ENCODE measurements around the gene ATXN1. TPM values are rescaled to one million over a fixed set of nuclear protein-coding genes. Genes with fewer than 3 reads are reported as not detected.

ATXN1 gene
- total RNA-seq, 4 donors from 2014 or later, result 21.0 to 102 (median 51.1) TPM

DNA sequence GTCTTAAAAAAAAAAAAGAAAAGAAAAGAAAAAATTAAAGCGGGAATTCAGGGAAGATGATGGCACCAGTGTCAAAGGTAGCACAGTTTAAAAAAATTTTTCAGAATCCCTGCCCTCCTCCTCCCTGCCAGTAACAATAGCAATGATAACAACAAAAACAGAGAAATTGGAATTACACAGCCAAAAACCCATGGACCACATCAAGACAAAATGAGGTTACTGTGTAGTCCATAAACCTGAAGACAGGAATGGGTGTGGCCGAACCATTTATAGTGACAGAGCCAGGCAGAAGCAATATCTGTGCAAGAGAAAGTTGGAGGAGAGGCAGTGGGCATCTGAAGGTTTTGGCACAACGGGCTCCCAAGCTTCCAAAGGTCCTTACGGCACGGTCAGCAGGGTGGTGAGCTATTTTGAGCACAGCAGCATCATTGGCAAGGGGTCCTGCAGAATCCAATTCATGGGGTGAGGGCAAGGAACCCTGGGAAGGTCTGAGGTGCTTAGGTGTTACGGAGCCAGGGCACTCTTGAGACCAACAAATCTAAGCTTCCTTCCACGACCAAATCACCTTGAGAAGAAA, 320.5 kb downstream of the ATXN1 start:
- no peak for DNase-seq
- Histone ChIP-seq H3K36me3 (no peaks in the 10 kb centered on the region), H3K27me3 (no peaks in the 10 kb centered on the region), H3K9me3 (no peaks in the 10 kb centered on the region), H3K4me1 (peaks cover 0 to 4% of the 10 kb centered on the region in 2 donors), H3K4me3 (no peak overlapping the region), H3K27ac (no peak overlapping the region)
- TF ChIP-seq, protein P1, sequence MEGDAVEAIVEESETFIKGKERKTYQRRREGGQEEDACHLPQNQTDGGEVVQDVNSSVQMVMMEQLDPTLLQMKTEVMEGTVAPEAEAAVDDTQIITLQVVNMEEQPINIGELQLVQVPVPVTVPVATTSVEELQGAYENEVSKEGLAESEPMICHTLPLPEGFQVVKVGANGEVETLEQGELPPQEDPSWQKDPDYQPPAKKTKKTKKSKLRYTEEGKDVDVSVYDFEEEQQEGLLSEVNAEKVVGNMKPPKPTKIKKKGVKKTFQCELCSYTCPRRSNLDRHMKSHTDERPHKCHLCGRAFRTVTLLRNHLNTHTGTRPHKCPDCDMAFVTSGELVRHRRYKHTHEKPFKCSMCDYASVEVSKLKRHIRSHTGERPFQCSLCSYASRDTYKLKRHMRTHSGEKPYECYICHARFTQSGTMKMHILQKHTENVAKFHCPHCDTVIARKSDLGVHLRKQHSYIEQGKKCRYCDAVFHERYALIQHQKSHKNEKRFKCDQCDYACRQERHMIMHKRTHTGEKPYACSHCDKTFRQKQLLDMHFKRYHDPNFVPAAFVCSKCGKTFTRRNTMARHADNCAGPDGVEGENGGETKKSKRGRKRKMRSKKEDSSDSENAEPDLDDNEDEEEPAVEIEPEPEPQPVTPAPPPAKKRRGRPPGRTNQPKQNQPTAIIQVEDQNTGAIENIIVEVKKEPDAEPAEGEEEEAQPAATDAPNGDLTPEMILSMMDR (IDR thresholded peaks at IDR 0.05), result no peak
- no peak for TF ChIP-seq POLR2A (IDR thresholded peaks at IDR 0.05)
- intact Hi-C loops (cut with DNase I; ENCODE audit: low total_unique reads), result no loop called here

DNA sequence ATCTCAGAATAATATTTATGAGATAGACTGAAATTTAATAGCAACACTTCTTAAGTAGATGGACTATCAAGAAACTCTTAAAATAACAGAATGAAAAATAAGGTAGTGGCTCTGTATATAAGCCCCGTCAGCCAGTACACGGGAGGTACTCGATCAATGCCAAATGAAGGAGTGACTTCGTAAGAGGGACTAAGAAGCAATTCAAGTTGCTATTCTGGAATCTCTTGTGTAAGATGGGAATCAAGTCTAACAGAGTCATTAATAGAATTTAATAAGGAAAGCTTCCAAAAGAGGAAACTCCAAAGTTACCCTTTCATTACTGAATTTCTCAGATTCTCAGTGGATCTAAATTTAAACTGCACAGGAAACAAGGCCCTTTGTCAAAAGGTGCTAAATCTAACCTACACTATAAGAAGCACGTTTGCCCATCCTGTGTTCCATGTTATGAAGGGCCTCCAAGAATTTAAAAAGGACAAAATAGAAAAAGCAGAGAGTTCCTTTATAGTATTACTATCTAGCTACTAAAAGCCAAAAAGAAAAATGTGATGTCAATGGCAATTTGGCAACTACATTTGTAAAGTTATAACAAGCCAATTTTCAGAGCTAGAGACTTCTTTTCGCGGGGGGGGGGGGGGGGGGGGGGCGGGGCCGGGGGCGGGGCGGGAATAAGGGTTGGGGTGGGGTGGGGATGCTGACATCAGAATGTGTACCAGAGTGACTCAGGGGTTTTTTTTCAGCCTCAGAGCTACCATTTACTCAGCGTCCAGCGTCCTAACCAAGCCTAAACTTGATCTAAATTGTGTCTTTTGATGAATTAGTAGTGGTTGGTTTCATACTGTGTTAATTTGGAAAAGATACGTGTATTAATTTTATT, 322.3 kb downstream of the ATXN1 start:
- peak overlapping the region in 1 of 2 donors; percentile 49 for H3K27ac ChIP-seq
- intact Hi-C loops (cut with DNase I; ENCODE audit: low total_unique reads), result no loop called here
- peaks cover 1 to 4% of the 10 kb centered on the region in 2 donors for H3K4me1 ChIP-seq
- no peaks in the 10 kb centered on the region for H3K27me3 ChIP-seq
- H3K4me3 ChIP-seq, result no peak overlapping the region
- no peaks in the 10 kb centered on the region for H3K36me3 ChIP-seq
- peak in 1 of 2 donors; percentile 27 for DNase-seq
- TF ChIP-seq, protein P1 (IDR thresholded peaks at IDR 0.05), result no peak
- no peak for TF ChIP-seq POLR2A (IDR thresholded peaks at IDR 0.05)
- no peaks in the 10 kb centered on the region for H3K9me3 ChIP-seq

DNA sequence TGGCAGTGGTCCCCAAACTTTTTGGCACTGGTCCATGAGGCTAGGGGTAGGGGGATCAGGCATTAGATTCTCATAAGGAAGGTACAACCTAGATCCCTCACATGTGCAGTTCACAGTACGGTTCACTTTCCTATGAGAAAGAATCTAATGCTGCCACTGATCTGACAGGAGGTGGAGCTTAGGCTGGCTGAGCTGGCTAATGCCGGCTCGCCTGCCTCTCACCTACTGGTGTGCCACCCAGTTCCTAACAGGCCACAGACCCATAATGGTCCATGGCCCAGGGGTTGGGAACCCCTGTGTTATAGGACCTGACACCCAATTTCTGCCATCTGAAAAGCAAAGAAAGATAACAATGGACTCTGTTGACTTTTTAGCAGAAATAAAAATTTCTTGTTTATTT, 323.3 kb downstream of the ATXN1 start:
- no peaks in the 10 kb centered on the region for H3K9me3 ChIP-seq
- no peak for DNase-seq
- no peak overlapping the region for H3K27ac ChIP-seq
- H3K4me1 ChIP-seq, result peaks cover 6 to 8% of the 10 kb centered on the region in 2 donors
- intact Hi-C loops (cut with DNase I; ENCODE audit: low total_unique reads), result no loop called here
- no peaks in the 10 kb centered on the region for H3K36me3 ChIP-seq
- TF ChIP-seq, protein P1 (IDR thresholded peaks at IDR 0.05), result no peak
- no peak for TF ChIP-seq POLR2A (IDR thresholded peaks at IDR 0.05)
- no peaks in the 10 kb centered on the region for H3K27me3 ChIP-seq
- H3K4me3 ChIP-seq, result no peak overlapping the region

DNA sequence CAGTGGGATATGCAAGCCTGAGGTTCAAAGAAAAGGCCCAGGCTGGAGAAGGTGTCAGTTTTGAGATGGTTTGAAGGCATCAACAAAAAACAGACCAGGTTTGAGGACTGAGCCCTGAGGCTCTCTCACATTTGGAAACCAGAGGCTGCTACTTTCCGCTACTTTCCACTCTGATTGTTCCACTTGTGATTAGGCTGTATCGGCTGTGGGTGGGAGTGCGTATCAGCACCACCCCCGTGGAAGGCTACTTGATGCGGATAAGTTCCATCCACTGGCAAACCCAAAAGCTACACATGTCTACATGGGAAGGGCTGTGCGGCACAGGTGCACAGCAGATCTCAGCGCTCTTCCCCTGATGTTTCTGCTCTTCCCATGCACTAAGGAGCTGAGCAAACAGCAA, 324.2 kb downstream of the ATXN1 start:
- DNase-seq, result no peak
- H3K27me3 ChIP-seq, result no peaks in the 10 kb centered on the region
- no peaks in the 10 kb centered on the region for H3K36me3 ChIP-seq
- no peak overlapping the region for H3K4me3 ChIP-seq
- intact Hi-C loops (cut with DNase I; ENCODE audit: low total_unique reads), result no loop called here
- TF ChIP-seq POLR2A (IDR thresholded peaks at IDR 0.05), result no peak
- TF ChIP-seq, protein P1 (IDR thresholded peaks at IDR 0.05), result no peak
- no peak overlapping the region for H3K27ac ChIP-seq
- no peaks in the 10 kb centered on the region for H3K9me3 ChIP-seq
- H3K4me1 ChIP-seq, result peaks cover 8% of the 10 kb centered on the region in 2 donors

DNA sequence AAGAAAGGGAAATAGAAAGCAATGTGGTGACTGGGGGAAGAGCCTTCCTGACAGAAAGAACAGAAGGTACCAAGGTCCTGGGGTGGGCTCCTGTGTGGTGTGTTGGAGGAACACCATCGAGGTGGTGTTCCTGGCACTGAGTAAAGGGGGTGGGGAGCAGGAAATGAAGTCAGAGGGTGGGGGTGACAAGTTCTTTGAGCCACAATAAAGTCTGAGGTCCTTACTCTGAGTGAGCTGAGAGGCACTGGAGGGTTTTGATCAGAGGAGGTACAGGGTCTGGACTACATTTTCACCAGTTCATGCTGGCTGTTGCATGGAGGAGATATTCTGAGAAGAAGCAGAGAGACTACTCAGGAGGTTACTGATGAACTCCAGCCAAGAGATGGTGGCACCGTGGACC, 324.7 kb downstream of the ATXN1 start:
- no peaks in the 10 kb centered on the region for H3K9me3 ChIP-seq
- no peaks in the 10 kb centered on the region for H3K36me3 ChIP-seq
- no peak overlapping the region for H3K4me3 ChIP-seq
- TF ChIP-seq POLR2A (IDR thresholded peaks at IDR 0.05), result no peak
- TF ChIP-seq, protein P1 (IDR thresholded peaks at IDR 0.05), result no peak
- intact Hi-C loops (cut with DNase I; ENCODE audit: low total_unique reads), result no loop called here
- no peak for DNase-seq
- no peaks in the 10 kb centered on the region for H3K27me3 ChIP-seq
- H3K27ac ChIP-seq, result no peak overlapping the region
- peaks cover 8 to 13% of the 10 kb centered on the region in 2 donors for H3K4me1 ChIP-seq
